Peyer's patch (tissue), 4 donors: ENCODE measurements around the gene GALNT9.

Experiments
- CTCF ChIP-seq, 6 experiments: fragments of 450-650 bp in 4 of 6; fragments of 200-600 bp in 2 of 6; sonication (generic) in 1 of 6; IDR thresholded peaks; one replicate each; pipeline ENCODE4 v1.5.1; 2017 to 2019; ENCODE audit warnings: antibody characterized with exemption in 6 of 6, mild to moderate bottlenecking in 3 of 6, moderate library complexity in 1 of 6
- POLR2A ChIP-seq, 2 donors: fragments of 450-650 bp; IDR thresholded peaks; one replicate each; pipeline ENCODE4 v1.5.1; 2017; ENCODE audit warnings: antibody characterized with exemption in 2 of 2, mild to moderate bottlenecking in 2 of 2, moderate library complexity in 2 of 2

- TF ChIP-seq CTCF (IDR thresholded peaks at IDR 0.05): no peak
- TF ChIP-seq POLR2A (IDR thresholded peaks at IDR 0.05): no peak
Measured at GRCh38 chr12:132206046-132206434, 123.3 kb downstream of the GALNT9 start.
